OCI-LY7 (cell line): ENCODE results near the gene ATXN10. TPM values are rescaled to one million over a fixed set of nuclear protein-coding genes. Genes with fewer than 3 reads are reported as not detected.

Source experiments
- BruUV-seq: library from RNA; stranded (reverse); fragments of 400-500 nt; replicated peaks from 2 replicates; lab custom pipeline; 2021; lab: Mats Ljungman, UMichigan
- CTCF ChIA-PET: fragments of 300-600 bp; sonication (Branson Sonifier 250); formaldehyde crosslinking; loops from one replicate; lab custom pipeline; 2022; ENCODE audit warnings: antibody characterized with exemption; ENCODE audit not compliant: unreplicated experiment; lab: Charles Lee
- POLR2A ChIA-PET: fragments of 300-600 bp; sonication (Branson Sonifier 250); formaldehyde crosslinking; loops from one replicate; lab custom pipeline; 2022; ENCODE audit warnings: antibody characterized with exemption; lab: Charles Lee
- DNase-seq: peaks from one replicate; pipeline ENCODE4 v3.0.0-alpha.2; 2015; ENCODE audit warnings: low spot score
- H2AFZ ChIP-seq: fragments of 200-600 bp; sonication (generic), shearing (Covaris generic); 2 replicates; pipeline ENCODE4 v1.6.1; 2014; ENCODE audit warnings: mild to moderate bottlenecking, antibody characterized with exemption, low read length, moderate library complexity
- H3K27ac ChIP-seq: fragments of 200-600 bp; sonication (generic); 2 replicates; pipeline ENCODE4 v1.5.1; 2014; ENCODE audit warnings: mixed run types, low read depth, mild to moderate bottlenecking, moderate library complexity, low read length, inconsistent platforms; ENCODE audit not compliant: poor library complexity, severe bottlenecking
- H3K36me3 ChIP-seq: fragments of 200-600 bp; sonication (generic); 2 replicates; pipeline ENCODE4 v1.6.1; 2014; ENCODE audit warnings: mild to moderate bottlenecking, antibody characterized with exemption, low read length, moderate library complexity, mixed read lengths; ENCODE audit not compliant: insufficient read depth
- H3K4me1 ChIP-seq: fragments of 200-600 bp; sonication (generic); 2 replicates; pipeline ENCODE4 v1.5.1; 2014; ENCODE audit warnings: mild to moderate bottlenecking, low read length; ENCODE audit not compliant: insufficient read depth, poor library complexity, severe bottlenecking
- H3K4me2 ChIP-seq: fragments of 200-600 bp; sonication (generic); 2 replicates; pipeline ENCODE4 v1.6.1; 2014; ENCODE audit warnings: mild to moderate bottlenecking, low read length
- H3K4me3 ChIP-seq: fragments of 200-600 bp; sonication (generic); 2 replicates; pipeline ENCODE4 v1.5.1; 2014; ENCODE audit warnings: mild to moderate bottlenecking, low read depth, low read length; ENCODE audit not compliant: poor library complexity, severe bottlenecking
- H3K79me2 ChIP-seq: fragments of 200-600 bp; sonication (generic); 2 replicates; pipeline ENCODE4 v1.6.1; 2016; ENCODE audit warnings: low read depth, mild to moderate bottlenecking, low read length, moderate library complexity, mixed read lengths; ENCODE audit not compliant: insufficient read depth
- H3K9me2 ChIP-seq: fragments of 200-600 bp; sonication (generic); 2 replicates; pipeline ENCODE4 v1.6.1; 2016; ENCODE audit warnings: mild to moderate bottlenecking, low read length, mixed read lengths; ENCODE audit not compliant: insufficient read depth
- H3K9me3 ChIP-seq: fragments of 200-600 bp; sonication (generic); 2 replicates; pipeline ENCODE4 v1.6.1; 2014; ENCODE audit warnings: mild to moderate bottlenecking, mixed run types, low read length, mixed read lengths
- H4K20me1 ChIP-seq: fragments of 200-600 bp; sonication (generic); 2 replicates; pipeline ENCODE4 v1.6.1; 2014; ENCODE audit warnings: mild to moderate bottlenecking, antibody characterized with exemption, low read length, moderate library complexity, mixed read lengths; ENCODE audit not compliant: insufficient read depth
- EZH2phosphoT487 ChIP-seq: fragments of 200-600 bp; sonication (generic); IDR thresholded peaks from 2 replicates; pipeline ENCODE4 v1.6.1; 2018; ENCODE audit warnings: low read depth, borderline replicate concordance, mild to moderate bottlenecking, mixed run types, antibody characterized with exemption, low read length, moderate library complexity, mixed read lengths
- intact Hi-C: fragments of 100-400 bp; cut with micrococcal nuclease; formaldehyde crosslinking; loops from one replicate; pipeline ENCODE4 v1.10.0; 2022; ENCODE audit not compliant: unreplicated experiment
- total RNA-seq, 2 experiments: library from RNA; depleted of rRNA in 1 of 2; stranded (reverse); fragments of >200 nt in 1 of 2; shearing (Covaris generic) in 1 of 2; gene quantifications; 2 replicates each; pipeline ENCODE4 v1.2.3, GENCODE V29; 2014 to 2022
- TF ChIP-seq, protein P1 (sequence below): fragments of 200-600 bp; sonication (generic); conservative IDR thresholded peaks from 2 replicates; pipeline ENCODE4 v1.5.1; 2014; ENCODE audit warnings: mild to moderate bottlenecking, antibody characterized with exemption, low read length, moderate library complexity, mixed read lengths

Gene ATXN10
- total RNA-seq, 2 experiments from 2014 or later = 66.1 to 197 TPM

DNA sequence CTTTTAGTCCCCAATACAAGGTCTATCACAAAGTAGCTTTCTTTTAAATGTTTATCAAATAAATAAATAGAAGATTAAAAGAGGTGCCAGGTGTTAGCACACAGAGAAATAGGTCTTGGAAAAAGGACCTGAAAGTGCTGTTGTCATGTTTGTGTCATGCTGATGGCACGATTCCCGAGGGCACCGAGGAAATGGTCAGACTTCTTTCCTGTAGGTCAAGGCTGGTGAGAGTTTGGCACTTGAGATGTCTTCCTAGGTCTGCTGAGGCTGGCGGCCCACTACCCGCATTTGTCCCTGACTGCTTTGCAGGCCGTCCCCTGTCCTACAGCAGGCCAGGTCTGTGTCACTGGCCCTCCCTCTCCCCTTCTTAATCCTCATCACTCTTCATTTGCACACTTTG, 112.1 kb downstream of the ATXN10 start:
- Histone ChIP-seq H2AFZ (no peak overlapping the region; the same call in 1 of the 2 replicates), H3K4me2 (peak overlapping the region; percentile 60), H3K9me2 (no peaks in the 10 kb centered on the region), H3K4me3 (no peak overlapping the region), H3K36me3 (peaks cover 12% of the 10 kb centered on the region; the same call in 1 of the 2 replicates), H4K20me1 (no peaks in the 10 kb centered on the region), H3K79me2 (peaks cover 11% of the 10 kb centered on the region; the same call in 1 of the 2 replicates), H3K9me3 (no peaks in the 10 kb centered on the region), H3K27ac (peak overlapping the region; percentile 29), H3K4me1 (peaks cover 42% of the 10 kb centered on the region)
- no peak for DNase-seq
- CTCF ChIA-PET = no interaction called here
- POLR2A ChIA-PET = interaction anchor here (0.9 kb wide), 1 partner anchor 32 kb away, joined by 3 read pairs; no protein-coding TSS in a partner anchor
- TF ChIP-seq, protein P1, sequence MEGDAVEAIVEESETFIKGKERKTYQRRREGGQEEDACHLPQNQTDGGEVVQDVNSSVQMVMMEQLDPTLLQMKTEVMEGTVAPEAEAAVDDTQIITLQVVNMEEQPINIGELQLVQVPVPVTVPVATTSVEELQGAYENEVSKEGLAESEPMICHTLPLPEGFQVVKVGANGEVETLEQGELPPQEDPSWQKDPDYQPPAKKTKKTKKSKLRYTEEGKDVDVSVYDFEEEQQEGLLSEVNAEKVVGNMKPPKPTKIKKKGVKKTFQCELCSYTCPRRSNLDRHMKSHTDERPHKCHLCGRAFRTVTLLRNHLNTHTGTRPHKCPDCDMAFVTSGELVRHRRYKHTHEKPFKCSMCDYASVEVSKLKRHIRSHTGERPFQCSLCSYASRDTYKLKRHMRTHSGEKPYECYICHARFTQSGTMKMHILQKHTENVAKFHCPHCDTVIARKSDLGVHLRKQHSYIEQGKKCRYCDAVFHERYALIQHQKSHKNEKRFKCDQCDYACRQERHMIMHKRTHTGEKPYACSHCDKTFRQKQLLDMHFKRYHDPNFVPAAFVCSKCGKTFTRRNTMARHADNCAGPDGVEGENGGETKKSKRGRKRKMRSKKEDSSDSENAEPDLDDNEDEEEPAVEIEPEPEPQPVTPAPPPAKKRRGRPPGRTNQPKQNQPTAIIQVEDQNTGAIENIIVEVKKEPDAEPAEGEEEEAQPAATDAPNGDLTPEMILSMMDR = no peak
- no peak for TF ChIP-seq EZH2phosphoT487
- intact Hi-C loops = no loop called here
- BruUV-seq = no TSS peak

DNA sequence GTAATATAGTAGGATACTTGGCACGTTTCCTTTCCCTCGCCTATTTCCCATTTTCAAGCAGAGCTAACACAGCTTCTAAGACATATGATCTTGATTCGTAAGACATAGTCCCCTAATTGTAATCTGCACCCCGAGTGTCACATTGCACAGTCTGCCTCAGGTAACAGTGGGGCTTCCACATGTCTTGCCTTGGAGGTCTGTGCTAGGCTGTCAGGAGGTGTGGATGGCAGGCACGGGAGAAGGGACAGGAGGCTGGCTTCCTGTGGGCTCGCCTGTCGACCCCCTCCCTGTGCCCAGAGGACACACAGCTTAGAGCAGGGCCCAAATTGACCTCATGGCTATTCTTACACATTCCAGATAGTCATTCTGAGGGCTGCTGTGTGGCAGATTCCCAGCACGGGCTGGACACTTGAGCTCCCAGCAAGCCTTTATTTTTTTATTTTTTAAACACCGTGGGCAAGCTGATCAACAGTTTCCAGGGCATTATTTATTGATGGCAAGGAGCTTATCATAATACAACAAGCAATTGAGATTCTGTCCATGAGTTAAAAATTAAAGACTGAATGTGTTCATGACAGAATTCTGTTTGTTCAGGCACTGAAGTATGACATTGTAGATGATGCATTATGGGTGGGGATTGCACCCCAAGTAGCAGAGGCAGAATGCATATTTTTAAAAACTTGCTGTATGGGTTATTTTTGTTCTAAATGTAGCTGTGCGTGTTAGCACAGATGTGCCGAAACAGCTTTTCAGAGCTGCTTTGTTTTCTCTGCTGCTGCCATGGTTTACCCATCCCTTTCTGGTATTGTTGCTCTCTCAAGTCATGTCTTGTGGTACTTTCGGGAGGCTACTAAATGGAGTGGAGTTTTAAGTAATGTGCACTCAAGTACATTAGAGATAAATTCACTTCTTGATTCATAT, 113.0 kb downstream of the ATXN10 start:
- Histone ChIP-seq H3K27ac (peak overlapping the region; percentile 55), H3K4me3 (peak overlapping the region; percentile 36), H2AFZ (no peak overlapping the region), H3K79me2 (peaks cover 11% of the 10 kb centered on the region; the same call in 1 of the 2 replicates), H3K9me3 (no peaks in the 10 kb centered on the region), H4K20me1 (no peaks in the 10 kb centered on the region), H3K9me2 (no peaks in the 10 kb centered on the region), H3K36me3 (peaks cover 10% of the 10 kb centered on the region), H3K4me2 (peak overlapping the region; percentile 60), H3K4me1 (peaks cover 42% of the 10 kb centered on the region)
- peak; percentile 47 for DNase-seq
- POLR2A ChIA-PET = interaction anchor here (0.7 to 2.2 kb wide), 9 partner anchors 7 to 101 kb away, joined by 3 to 12 read pairs (median 3); no protein-coding TSS in a partner anchor
- no TSS peak for BruUV-seq
- CTCF ChIA-PET = no interaction called here
- intact Hi-C loops = no loop called here
- TF ChIP-seq EZH2phosphoT487 = no peak
- TF ChIP-seq, protein P1 = no peak
